Measurements from ENCODE around the gene HAS3. TPM values are rescaled to one million over a fixed set of nuclear protein-coding genes. Genes with fewer than 3 reads are reported as not detected.
"Not testable (repeated sequence)": the region's sequence is repeated elsewhere in the genome, so short reads cannot be mapped to it uniquely, and the experiment has no call there.

Gene HAS3
- total RNA-seq, 3 donors from 2014 or later (not counting 1 experiment from before 2014, with no cell fraction given), result 1.8 to 2.5 (median 2.3) TPM

GRCh38 chr16:69120096-69120664, 14.7 kb downstream of the HAS3 start:
- 97% methylated on average over 19 of the region's 19 CpGs for WGBS (ENCODE audit: insufficient coverage)
- no peaks in the 10 kb centered on the region for H3K9me3 ChIP-seq (ENCODE audit: control insufficient read depth, insufficient read depth, low read length)
- no peak for DNase-seq
- H3K4me1 ChIP-seq (ENCODE audit: control insufficient read depth, insufficient read depth, low read length), result no peaks in the 10 kb centered on the region
- no peak overlapping the region for H3K4me3 Mint-ChIP-seq
- no peak overlapping the region for H3K27ac Mint-ChIP-seq
- no peak for TF ChIP-seq CTCF (IDR thresholded peaks at IDR 0.05)
- peaks cover 5 to 6% of the 10 kb centered on the region in 2 donors for H3K4me1 Mint-ChIP-seq
- intact Hi-C loops (cut with micrococcal nuclease), result no loop called here
- ATAC-seq, result no peak
- no peak overlapping the region for H3K4me3 ChIP-seq (ENCODE audit: low read length)
- no peaks in the 10 kb centered on the region for H3K27me3 ChIP-seq (ENCODE audit: control insufficient read depth, insufficient read depth, low read length)
- no peaks in the 10 kb centered on the region for H3K27me3 Mint-ChIP-seq (ENCODE audit: low read depth in 2 of 2)
- no peaks in the 10 kb centered on the region for H3K36me3 Mint-ChIP-seq
- H3K9me3 Mint-ChIP-seq, result no peaks in the 10 kb centered on the region
- peaks cover 55% of the 10 kb centered on the region for H3K36me3 ChIP-seq (ENCODE audit: control insufficient read depth, insufficient read depth, low read length)
- no peak overlapping the region for H3K27ac ChIP-seq (ENCODE audit: low read length)

GRCh38 chr16:69123910-69124309, 18.5 kb downstream of the HAS3 start:
- intact Hi-C loops (cut with micrococcal nuclease), result loop anchor here (1.0 to 2.0 kb wide), 2 partner anchors 277 to 596 kb away; no protein-coding TSS in a partner anchor
- no peaks in the 10 kb centered on the region for H3K9me3 Mint-ChIP-seq
- Histone ChIP-seq H3K4me1 (ENCODE audit: control insufficient read depth, insufficient read depth, low read length) (no peaks in the 10 kb centered on the region), H3K27ac (ENCODE audit: low read length) (no peak overlapping the region), H3K4me3 (ENCODE audit: low read length) (no peak overlapping the region), H3K36me3 (ENCODE audit: control insufficient read depth, insufficient read depth, low read length) (peaks cover 27% of the 10 kb centered on the region), H3K27me3 (ENCODE audit: control insufficient read depth, insufficient read depth, low read length) (no peaks in the 10 kb centered on the region), H3K9me3 (ENCODE audit: control insufficient read depth, insufficient read depth, low read length) (no peaks in the 10 kb centered on the region)
- peak; percentile 75 to 97 (median 85) for ATAC-seq
- 80% methylated on average over 1 of the region's 3 CpGs for WGBS (ENCODE audit: insufficient coverage)
- H3K27me3 Mint-ChIP-seq (ENCODE audit: low read depth in 2 of 2), result no peaks in the 10 kb centered on the region
- H3K4me3 Mint-ChIP-seq, result no peak overlapping the region
- no peaks in the 10 kb centered on the region for H3K36me3 Mint-ChIP-seq
- peak; percentile 71 for TF ChIP-seq CTCF (IDR thresholded peaks at IDR 0.05)
- peaks cover 10 to 22% of the 10 kb centered on the region in 2 donors for H3K4me1 Mint-ChIP-seq
- H3K27ac Mint-ChIP-seq, result no peak overlapping the region
- peak; percentile 51 to 85 for DNase-seq

GRCh38 chr16:69124406-69124805, 19.0 kb downstream of the HAS3 start:
- H3K9me3 Mint-ChIP-seq; H3K27ac Mint-ChIP-seq; DNase-seq; H3K27me3 ChIP-seq (ENCODE audit: control insufficient read depth, insufficient read depth, low read length); H3K27me3 Mint-ChIP-seq (ENCODE audit: low read depth in 2 of 2); H3K4me1 ChIP-seq (ENCODE audit: control insufficient read depth, insufficient read depth, low read length); H3K9me3 ChIP-seq (ENCODE audit: control insufficient read depth, insufficient read depth, low read length); H3K4me3 ChIP-seq (ENCODE audit: low read length); H3K4me3 Mint-ChIP-seq; H3K36me3 Mint-ChIP-seq; ATAC-seq; H3K27ac ChIP-seq (ENCODE audit: low read length): not testable (repeated sequence)
- WGBS (ENCODE audit: insufficient coverage), result 93% methylated on average over 7 of the region's 8 CpGs
- intact Hi-C loops (cut with micrococcal nuclease), result loop anchor here (1.0 to 2.0 kb wide), 2 partner anchors 278 to 596 kb away; no protein-coding TSS in a partner anchor
- peaks cover 22% of the 10 kb centered on the region for H3K36me3 ChIP-seq (ENCODE audit: control insufficient read depth, insufficient read depth, low read length)
- peaks cover 12 to 23% of the 10 kb centered on the region in 2 donors for H3K4me1 Mint-ChIP-seq

GRCh38 chr16:69124961-69125360, 19.5 kb downstream of the HAS3 start:
- H3K27me3 ChIP-seq (ENCODE audit: control insufficient read depth, insufficient read depth, low read length), result not testable (repeated sequence)

More at GRCh38 chr16:69124961-69125360, 19.5 kb downstream of the HAS3 start:
- not testable (repeated sequence) for H3K27ac ChIP-seq (ENCODE audit: low read length); H3K9me3 ChIP-seq (ENCODE audit: control insufficient read depth, insufficient read depth, low read length); H3K9me3 Mint-ChIP-seq; H3K4me3 Mint-ChIP-seq; H3K4me3 ChIP-seq (ENCODE audit: low read length); H3K27me3 Mint-ChIP-seq (ENCODE audit: low read depth in 2 of 2); ATAC-seq; H3K36me3 Mint-ChIP-seq; H3K4me1 ChIP-seq (ENCODE audit: control insufficient read depth, insufficient read depth, low read length); DNase-seq
- 95% methylated on average over 14 of the region's 14 CpGs for WGBS (ENCODE audit: insufficient coverage)
- intact Hi-C loops (cut with micrococcal nuclease), result loop anchor here (1.0 to 2.0 kb wide), 2 partner anchors 278 to 597 kb away; no protein-coding TSS in a partner anchor
- Mint-ChIP-seq H3K27ac (peak overlapping the region in 1 of 2 donors; percentile 44), H3K4me1 (peaks cover 16 to 29% of the 10 kb centered on the region in 2 donors)
- peaks cover 16% of the 10 kb centered on the region for H3K36me3 ChIP-seq (ENCODE audit: control insufficient read depth, insufficient read depth, low read length)

Data from natural killer cell (primary cell).